Activated naive CD8-positive, alpha-beta T cell treated with anti-CD3 and anti-CD28 coated beads, Interleukin-2, amount 50 U/mL, for 24 hours (primary cell): ENCODE data around the gene MIXL1.
"Not testable (repeated sequence)": the region's sequence is repeated elsewhere in the genome, so short reads cannot be mapped to it uniquely, and the experiment has no call there.

Experiments used
- ATAC-seq: fragments of 150-1000 bp; cut with Tn5 transposase; one replicate; pipeline ENCODE4 v1.10.0; 2021
- DNase-seq: peaks from one replicate; pipeline ENCODE4 v3.0.0; 2021
- H3K27ac Mint-ChIP-seq: one replicate; pipeline ENCODE4 v1.8.0; 2021; ENCODE audit warnings: mild to moderate bottlenecking, mixed read lengths
- H3K27me3 Mint-ChIP-seq: one replicate; pipeline ENCODE4 v1.8.0; 2021; ENCODE audit warnings: mixed read lengths
- H3K36me3 Mint-ChIP-seq: one replicate; pipeline ENCODE4 v1.8.0; 2021; ENCODE audit warnings: low read depth, mixed read lengths
- H3K4me1 Mint-ChIP-seq: one replicate; pipeline ENCODE4 v1.8.0; 2021; ENCODE audit warnings: mixed read lengths
- H3K4me3 Mint-ChIP-seq: one replicate; pipeline ENCODE4 v1.8.0; 2021; ENCODE audit warnings: mild to moderate bottlenecking, moderate library complexity, mixed read lengths
- H3K9me3 Mint-ChIP-seq: one replicate; pipeline ENCODE4 v1.8.0; 2021; ENCODE audit warnings: mixed read lengths

Gene MIXL1

DNA sequence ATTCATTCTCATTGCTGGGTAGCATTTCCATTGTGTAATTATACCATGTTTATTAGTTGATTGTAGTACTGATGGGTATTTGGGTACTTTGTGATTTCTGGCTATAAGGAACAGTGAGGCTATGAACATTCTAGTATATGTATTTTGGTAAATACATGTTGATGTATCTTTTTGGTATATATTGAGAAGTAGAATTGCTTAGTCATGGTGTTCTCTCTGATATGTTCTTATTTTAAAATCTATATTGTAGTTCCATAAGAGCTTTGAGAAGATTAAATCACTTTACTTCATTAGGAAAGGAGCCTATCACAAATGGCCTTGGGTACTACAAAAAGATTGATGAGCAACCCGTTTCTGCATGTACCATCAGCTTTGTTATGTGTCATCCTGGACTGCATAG is 13.4 kb downstream of the MIXL1 start:
- H3K9me3 Mint-ChIP-seq, result no peaks in the 10 kb centered on the region
- ATAC-seq (no peak), DNase-seq (no peak)
- no peak overlapping the region for H3K27ac Mint-ChIP-seq
- H3K27me3 Mint-ChIP-seq, result no peaks in the 10 kb centered on the region
- H3K36me3 Mint-ChIP-seq, result peaks cover 28% of the 10 kb centered on the region
- no peaks in the 10 kb centered on the region for H3K4me1 Mint-ChIP-seq
- no peak overlapping the region for H3K4me3 Mint-ChIP-seq

DNA sequence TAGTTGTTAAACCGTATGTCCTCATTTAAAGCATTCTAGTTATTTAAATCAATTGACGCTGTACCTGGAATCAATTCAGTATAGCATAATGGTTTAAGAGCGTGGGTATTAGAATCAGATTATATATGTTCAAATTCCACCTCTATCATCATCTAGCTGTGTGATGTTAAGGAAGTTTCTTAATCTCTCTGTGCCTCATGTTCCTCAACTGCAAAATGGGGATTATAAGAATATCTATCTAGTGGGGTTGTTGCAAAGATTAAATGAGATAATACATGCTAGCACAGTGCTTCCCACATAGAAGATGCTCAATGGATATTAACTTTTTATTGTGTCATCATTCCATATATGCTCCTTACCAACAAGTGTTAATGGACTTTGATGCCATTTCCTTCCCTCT is 16.0 kb downstream of the MIXL1 start:
- H3K27me3 Mint-ChIP-seq, result no peaks in the 10 kb centered on the region
- no peak overlapping the region for H3K4me3 Mint-ChIP-seq
- peaks cover 24% of the 10 kb centered on the region for H3K36me3 Mint-ChIP-seq
- H3K9me3 Mint-ChIP-seq, result no peaks in the 10 kb centered on the region
- H3K27ac Mint-ChIP-seq, result no peak overlapping the region
- no peaks in the 10 kb centered on the region for H3K4me1 Mint-ChIP-seq
- ATAC-seq (no peak), DNase-seq (no peak)

DNA sequence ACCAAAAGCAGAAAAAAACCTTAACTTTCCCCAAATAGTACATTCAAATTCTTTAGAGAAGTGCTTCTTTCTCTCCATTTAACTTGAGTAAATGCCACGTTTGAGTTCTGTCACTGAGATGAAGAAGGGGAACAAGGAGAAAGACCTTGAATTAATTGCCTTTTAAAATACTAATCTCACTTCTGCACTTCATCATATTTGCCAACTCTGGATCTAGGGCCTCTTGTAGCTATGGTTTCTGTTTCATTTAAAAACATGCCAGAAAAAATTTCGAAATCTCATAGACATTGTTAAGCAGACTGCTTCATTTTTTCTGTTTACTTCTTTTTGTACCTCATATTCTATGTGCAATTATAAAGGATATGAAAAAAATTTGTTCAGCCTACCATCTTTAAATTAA is 24.6 kb downstream of the MIXL1 start:
- no peak for DNase-seq
- H3K27ac Mint-ChIP-seq, result no peak overlapping the region
- H3K27me3 Mint-ChIP-seq, result no peaks in the 10 kb centered on the region
- H3K9me3 Mint-ChIP-seq, result no peaks in the 10 kb centered on the region
- H3K4me3 Mint-ChIP-seq, result no peak overlapping the region
- no peak for ATAC-seq
- H3K4me1 Mint-ChIP-seq, result no peaks in the 10 kb centered on the region
- H3K36me3 Mint-ChIP-seq, result peaks cover 12% of the 10 kb centered on the region

DNA sequence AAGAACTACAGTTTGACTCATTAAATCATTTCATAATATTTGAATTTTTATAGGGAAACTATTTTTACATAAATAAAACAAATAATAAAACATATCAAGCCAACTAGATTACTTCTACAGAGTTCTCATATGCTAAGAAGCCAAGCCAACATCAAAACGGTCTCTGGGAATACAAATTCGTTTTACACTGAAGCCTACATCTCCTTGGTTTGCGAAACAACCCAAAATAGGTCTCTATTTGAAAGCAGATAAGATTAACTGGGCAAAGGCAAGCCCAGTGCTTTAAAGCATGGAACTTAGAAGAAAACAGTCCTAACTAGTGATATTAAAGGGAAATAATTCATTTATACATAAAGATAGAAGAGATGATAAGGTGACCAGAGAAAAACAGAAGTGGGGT is 25.3 kb downstream of the MIXL1 start:
- Mint-ChIP-seq H3K27ac (no peak overlapping the region), H3K4me3 (no peak overlapping the region), H3K36me3 (peaks cover 13% of the 10 kb centered on the region), H3K9me3 (no peaks in the 10 kb centered on the region), H3K27me3 (no peaks in the 10 kb centered on the region), H3K4me1 (no peaks in the 10 kb centered on the region)
- ATAC-seq (no peak), DNase-seq (no peak)

DNA sequence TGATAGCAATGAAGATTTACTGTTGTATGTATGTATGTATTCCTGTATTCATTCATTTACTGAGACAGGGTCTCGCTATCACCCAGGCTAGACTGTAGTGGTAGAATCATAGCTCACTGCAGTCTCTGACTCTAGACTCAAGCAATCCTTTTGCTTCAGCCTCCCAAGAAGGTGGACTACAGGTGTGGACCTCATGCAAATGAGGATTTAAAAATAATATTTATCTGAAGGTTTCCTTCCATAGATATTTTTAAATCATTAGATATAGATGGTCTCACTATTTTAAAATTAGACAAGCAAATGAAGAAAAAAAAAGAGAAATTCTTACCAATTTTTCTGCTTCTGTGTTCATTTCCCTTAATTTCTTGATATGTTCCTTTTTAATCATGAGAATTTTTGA is 27.0 kb downstream of the MIXL1 start:
- no peak for ATAC-seq
- Mint-ChIP-seq H3K9me3 (no peaks in the 10 kb centered on the region), H3K36me3 (peaks cover 13% of the 10 kb centered on the region), H3K27me3 (no peaks in the 10 kb centered on the region), H3K27ac (no peak overlapping the region), H3K4me3 (no peak overlapping the region), H3K4me1 (no peaks in the 10 kb centered on the region)
- DNase-seq, result no peak

DNA sequence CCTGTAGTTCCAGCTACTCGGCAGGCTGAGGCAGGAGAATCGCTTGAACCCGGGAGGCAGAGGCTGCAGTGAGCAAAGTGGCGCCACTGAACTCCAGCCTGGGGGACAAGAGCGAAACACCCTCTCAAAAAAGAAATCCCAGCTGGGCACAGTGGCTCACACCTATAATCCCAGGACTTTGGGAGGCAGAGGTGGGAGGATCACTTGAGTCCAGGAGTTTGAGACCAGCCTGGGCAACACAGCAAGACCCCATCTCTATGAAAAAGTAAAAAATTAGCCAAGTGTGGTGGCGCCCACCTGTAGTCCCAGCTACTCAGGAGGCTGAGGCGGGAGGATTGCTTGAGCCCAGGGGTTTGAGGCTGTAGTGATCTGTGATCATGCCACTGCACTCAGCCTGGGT is 29.4 kb downstream of the MIXL1 start:
- H3K27ac Mint-ChIP-seq, H3K4me1 Mint-ChIP-seq, ATAC-seq, H3K4me3 Mint-ChIP-seq, H3K27me3 Mint-ChIP-seq, H3K9me3 Mint-ChIP-seq, DNase-seq: not testable (repeated sequence)
- peaks cover 16% of the 10 kb centered on the region for H3K36me3 Mint-ChIP-seq

DNA sequence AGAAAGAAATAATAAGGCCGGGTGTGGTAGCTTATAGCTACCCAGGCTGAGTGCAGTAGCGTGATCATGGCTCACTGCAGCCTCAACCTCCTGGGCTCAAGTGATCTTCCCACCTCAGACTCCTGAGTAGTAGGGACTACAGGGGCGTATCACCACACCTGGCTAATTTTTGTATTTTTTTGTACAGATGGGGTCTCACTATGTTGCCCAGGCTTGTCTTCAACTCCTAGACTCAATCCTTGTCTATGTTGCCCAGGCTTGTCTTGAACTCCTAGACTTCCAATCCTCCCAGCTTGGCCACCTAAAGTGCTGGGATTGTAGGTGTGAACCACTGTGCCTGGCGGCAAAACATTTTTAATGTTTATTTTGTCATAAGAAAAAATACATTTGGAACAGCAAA is 30.5 kb downstream of the MIXL1 start:
- Mint-ChIP-seq H3K9me3 (no peaks in the 10 kb centered on the region), H3K36me3 (peaks cover 17% of the 10 kb centered on the region), H3K4me1 (no peaks in the 10 kb centered on the region)

DNA sequence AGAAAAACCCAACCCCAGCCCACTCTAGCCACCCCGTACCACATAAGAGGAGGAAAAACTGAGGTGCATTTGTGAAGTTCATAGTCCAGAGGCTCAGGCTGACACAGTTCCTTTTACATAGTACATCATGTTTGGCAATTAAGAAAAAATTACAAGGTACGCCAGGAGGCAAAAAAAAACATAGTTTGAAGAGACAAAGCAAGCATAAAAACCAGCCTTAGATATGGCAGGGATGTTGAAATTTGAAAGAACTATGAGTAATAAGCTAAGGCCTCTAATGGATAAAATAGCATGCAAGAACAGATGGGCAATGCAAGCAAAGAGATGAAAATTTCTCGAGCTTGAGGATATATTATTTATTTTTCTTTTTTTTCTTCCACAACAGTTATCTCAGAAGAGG is 31.9 kb downstream of the MIXL1 start:
- no peaks in the 10 kb centered on the region for H3K27me3 Mint-ChIP-seq
- no peak for DNase-seq
- no peak overlapping the region for H3K27ac Mint-ChIP-seq
- H3K36me3 Mint-ChIP-seq, result peaks cover 28% of the 10 kb centered on the region
- ATAC-seq, result no peak
- no peak overlapping the region for H3K4me3 Mint-ChIP-seq
- no peaks in the 10 kb centered on the region for H3K4me1 Mint-ChIP-seq
- H3K9me3 Mint-ChIP-seq, result peaks cover 6% of the 10 kb centered on the region

More for the DNA sequence above, 30.5 kb downstream of the MIXL1 start:
- DNase-seq (no peak), ATAC-seq (no peak)
- Mint-ChIP-seq H3K27me3 (no peaks in the 10 kb centered on the region), H3K27ac (no peak overlapping the region), H3K4me3 (no peak overlapping the region)

DNA sequence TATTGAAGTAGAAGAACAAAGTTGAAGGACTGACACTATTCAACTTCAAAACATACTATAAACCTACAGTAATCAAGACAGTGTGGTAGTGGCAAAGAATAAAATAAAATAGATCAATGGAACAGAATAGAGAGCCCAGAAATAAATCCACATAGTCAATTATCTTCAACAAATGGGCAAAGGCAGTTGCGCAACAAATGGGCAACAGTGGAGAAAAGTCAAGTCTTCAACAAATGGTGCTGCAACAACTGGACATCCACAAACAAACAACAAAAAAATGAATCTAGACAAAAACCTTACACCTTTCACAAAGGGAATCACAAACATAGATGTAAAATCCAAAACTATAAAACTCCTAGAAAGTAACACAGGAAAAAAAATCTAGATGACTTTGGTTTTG is 38.4 kb downstream of the MIXL1 start:
- Mint-ChIP-seq H3K4me3 (no peak overlapping the region), H3K4me1 (no peaks in the 10 kb centered on the region), H3K9me3 (peaks cover 11% of the 10 kb centered on the region), H3K27me3 (no peaks in the 10 kb centered on the region), H3K36me3 (peaks cover 39% of the 10 kb centered on the region), H3K27ac (no peak overlapping the region)
- ATAC-seq (no peak), DNase-seq (no peak)

DNA sequence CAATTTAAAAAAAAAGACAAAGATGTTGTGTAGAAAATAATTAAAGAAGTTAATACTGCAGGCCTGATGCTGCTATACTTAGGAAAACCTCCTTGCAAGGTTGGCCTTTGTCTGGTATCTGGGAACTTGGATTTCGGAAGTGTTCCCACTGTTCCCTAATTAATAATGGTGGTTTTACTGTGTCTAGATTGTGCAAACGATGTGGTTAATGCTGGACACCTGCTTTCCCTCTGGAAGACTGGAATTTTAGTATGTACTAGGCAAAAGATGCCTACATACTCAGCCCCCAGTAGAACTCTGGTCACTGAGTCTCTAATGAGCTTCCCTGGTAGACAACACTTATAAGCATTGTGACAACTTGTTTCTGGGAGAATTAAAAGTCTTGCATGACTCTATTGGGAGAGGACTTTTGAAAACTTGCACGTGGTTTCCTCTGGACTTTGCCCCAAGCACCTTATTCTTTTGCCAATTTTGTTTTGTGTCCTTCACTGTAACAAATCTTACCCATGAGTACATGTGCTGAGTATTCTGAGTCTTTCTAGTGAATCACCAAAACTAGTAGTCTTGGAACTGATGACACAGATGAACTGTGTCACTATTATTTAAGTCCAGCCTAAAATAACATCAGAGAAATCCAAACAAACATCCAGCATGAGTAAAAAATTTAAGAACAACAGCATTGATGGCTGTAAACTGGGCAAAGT is 45.1 kb downstream of the MIXL1 start:
- H3K4me1 Mint-ChIP-seq, result no peaks in the 10 kb centered on the region
- H3K9me3 Mint-ChIP-seq, result no peaks in the 10 kb centered on the region
- ATAC-seq (no peak), DNase-seq (no peak)
- no peak overlapping the region for H3K4me3 Mint-ChIP-seq
- no peaks in the 10 kb centered on the region for H3K27me3 Mint-ChIP-seq
- H3K36me3 Mint-ChIP-seq, result peaks cover 3% of the 10 kb centered on the region
- no peak overlapping the region for H3K27ac Mint-ChIP-seq

DNA sequence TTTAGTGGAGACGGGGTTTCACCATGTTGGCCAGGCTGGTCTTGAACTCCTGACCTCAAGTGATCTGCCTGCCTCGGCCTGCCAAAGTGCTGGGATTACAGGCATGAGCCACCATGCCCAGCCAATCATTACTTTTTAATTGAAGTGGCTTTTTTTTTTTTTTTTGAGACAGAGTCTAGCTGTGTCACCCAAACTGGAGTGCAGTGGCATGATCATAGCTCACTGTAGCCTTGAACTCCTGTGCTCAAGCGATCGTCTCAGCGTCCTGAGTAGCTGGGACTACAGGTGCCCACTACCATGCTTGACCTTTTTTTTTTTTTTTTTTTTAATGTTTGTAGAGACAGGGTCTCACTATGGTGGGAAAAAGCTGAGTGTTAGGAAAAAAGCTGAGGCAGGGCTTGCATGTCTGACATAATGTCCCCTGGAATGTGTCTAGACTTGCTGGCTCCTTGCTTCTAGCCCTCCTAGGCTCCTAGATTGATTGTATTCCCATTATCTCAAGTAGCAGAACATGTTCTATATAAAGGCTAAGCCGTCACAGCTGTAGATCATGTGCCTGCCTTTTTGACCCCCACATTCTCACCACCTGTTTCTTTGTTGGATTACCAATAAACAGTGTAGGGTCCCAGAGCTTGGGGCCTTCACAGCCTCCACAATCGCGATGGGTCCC is 48.9 kb downstream of the MIXL1 start:
- not testable (repeated sequence) for DNase-seq, H3K4me1 Mint-ChIP-seq, ATAC-seq, H3K4me3 Mint-ChIP-seq, H3K27ac Mint-ChIP-seq, H3K27me3 Mint-ChIP-seq, H3K9me3 Mint-ChIP-seq
- H3K36me3 Mint-ChIP-seq, result peaks cover 11% of the 10 kb centered on the region

DNA sequence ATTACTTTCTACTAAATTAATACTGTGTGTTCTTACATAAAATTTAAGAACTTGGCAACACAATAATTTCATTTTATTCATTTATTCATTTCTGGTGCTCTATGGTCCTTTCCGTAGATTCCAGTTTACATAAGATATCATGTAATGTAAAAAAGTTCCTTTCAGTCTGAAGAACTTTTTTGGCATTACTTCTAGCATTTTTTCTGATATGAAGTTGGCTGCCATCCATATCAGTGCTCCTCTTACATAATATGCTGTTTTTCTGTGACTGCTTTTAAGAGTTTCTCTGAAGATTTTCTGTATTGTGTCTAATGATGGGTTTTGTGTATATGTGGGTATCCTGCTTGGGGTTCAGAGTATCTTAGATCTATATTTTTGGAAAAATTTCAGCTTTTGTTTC is 50.7 kb downstream of the MIXL1 start:
- Mint-ChIP-seq H3K27me3 (no peaks in the 10 kb centered on the region), H3K36me3 (peaks cover 11% of the 10 kb centered on the region), H3K9me3 (no peaks in the 10 kb centered on the region), H3K4me1 (no peaks in the 10 kb centered on the region), H3K27ac (no peak overlapping the region), H3K4me3 (no peak overlapping the region)
- ATAC-seq (no peak), DNase-seq (no peak)

DNA sequence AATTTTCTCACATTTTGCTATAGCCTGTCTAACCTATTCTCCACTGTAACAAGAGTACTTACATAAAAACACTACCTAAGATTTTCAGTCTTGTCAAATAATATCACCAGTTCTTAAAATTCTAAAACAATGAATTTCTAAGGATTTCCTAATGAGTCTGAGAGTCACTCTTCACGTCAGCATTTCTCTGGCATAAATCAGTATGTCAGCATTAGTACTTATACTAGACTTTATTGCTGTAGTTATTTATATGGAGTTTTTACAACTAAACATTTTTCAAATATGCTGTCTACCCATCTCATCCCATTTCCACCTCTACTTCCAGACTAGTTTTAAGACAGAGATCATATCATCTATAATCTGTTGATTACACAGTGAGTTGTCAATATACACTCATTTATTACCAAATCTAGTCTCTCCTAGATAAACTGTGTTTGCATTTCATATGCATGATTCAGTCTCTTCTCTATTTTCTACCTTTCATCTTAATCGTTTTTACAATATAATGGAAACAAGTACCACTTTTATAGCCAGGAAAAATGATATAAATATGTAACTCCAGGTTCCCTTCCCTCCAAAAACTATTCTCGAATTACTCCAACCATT is 52.7 kb downstream of the MIXL1 start:
- ATAC-seq, result no peak
- no peak overlapping the region for H3K4me3 Mint-ChIP-seq
- DNase-seq, result no peak
- H3K36me3 Mint-ChIP-seq, result peaks cover 11% of the 10 kb centered on the region
- no peaks in the 10 kb centered on the region for H3K9me3 Mint-ChIP-seq
- no peaks in the 10 kb centered on the region for H3K27me3 Mint-ChIP-seq
- H3K4me1 Mint-ChIP-seq, result no peaks in the 10 kb centered on the region
- H3K27ac Mint-ChIP-seq, result no peak overlapping the region
